Mesenchymal stem cell (in vitro differentiated cells and primary cell): ENCODE data around the gene KRT6C.

Source experiments
- DNase-seq: peaks from one replicate; pipeline ENCODE4 v3.0.0-alpha.2; 2013
- H2AFZ ChIP-seq: one replicate; pipeline ENCODE4 v1.6.1; 2013; ENCODE audit warnings: low read depth, mild to moderate bottlenecking, control low read depth, inconsistent platforms, low read length, moderate library complexity
- H2AK5ac ChIP-seq: 2 replicates; pipeline ENCODE4 v1.6.1; 2013; ENCODE audit warnings: low read length, moderate library complexity, mild to moderate bottlenecking, inconsistent platforms; ENCODE audit not compliant: severe bottlenecking
- H2BK120ac ChIP-seq: one replicate; pipeline ENCODE4 v1.6.1; 2013; ENCODE audit warnings: low read depth, mild to moderate bottlenecking, inconsistent platforms, low read length, moderate library complexity
- H2BK12ac ChIP-seq, 2 experiments: one replicate each; pipeline ENCODE4 v1.6.1; 2013; ENCODE audit warnings: inconsistent platforms in 2 of 2, low read length in 2 of 2, mild to moderate bottlenecking in 2 of 2, moderate library complexity in 2 of 2, control low read depth in 1 of 2
- H2BK15ac ChIP-seq: one replicate; pipeline ENCODE4 v1.6.1; 2013; ENCODE audit warnings: mild to moderate bottlenecking, low read depth, inconsistent platforms; ENCODE audit not compliant: poor library complexity, severe bottlenecking
- H2BK5ac ChIP-seq: 2 replicates; pipeline ENCODE4 v1.6.1; 2013; ENCODE audit warnings: low read depth, mild to moderate bottlenecking, low read length, control low read depth, inconsistent platforms; ENCODE audit not compliant: poor library complexity, severe bottlenecking
- H3K14ac ChIP-seq, 2 experiments: one replicate each; pipeline ENCODE4 v1.6.1; 2013; ENCODE audit warnings: inconsistent platforms in 2 of 2, low read length in 2 of 2, control low read depth in 1 of 2, mild to moderate bottlenecking in 1 of 2, moderate library complexity in 1 of 2
- H3K18ac ChIP-seq, 2 experiments: one replicate each; pipeline ENCODE4 v1.6.1; 2013; ENCODE audit warnings: inconsistent platforms in 2 of 2, low read length in 2 of 2, control low read depth in 1 of 2, low read depth in 1 of 2, mild to moderate bottlenecking in 1 of 2
- H3K23ac ChIP-seq, 2 experiments: one replicate each; pipeline ENCODE4 v1.6.1; 2013; ENCODE audit warnings: inconsistent platforms in 2 of 2, low read length in 2 of 2, mild to moderate bottlenecking in 2 of 2, moderate library complexity in 2 of 2, control low read depth in 1 of 2
- H3K27ac ChIP-seq: 2 replicates; pipeline ENCODE4 v1.5.1; 2013; ENCODE audit warnings: mild to moderate bottlenecking, moderate library complexity, low read length, control low read depth, inconsistent platforms; ENCODE audit not compliant: poor library complexity, severe bottlenecking
- H3K27me3 ChIP-seq, 2 experiments: 2 replicates each; pipeline versions ENCODE4 v1.6.1 to v1.7.0; 2013; ENCODE audit warnings: low read length in 2 of 2, mild to moderate bottlenecking in 2 of 2, moderate library complexity in 2 of 2, control low read depth in 1 of 2, inconsistent platforms in 1 of 2; ENCODE audit not compliant: control insufficient read depth in 1 of 2, insufficient read depth in 1 of 2
- H3K36me3 ChIP-seq, 2 experiments: 2 replicates each; pipeline versions ENCODE4 v1.6.1 to v1.7.0; 2013; ENCODE audit warnings: low read length in 2 of 2, control low read depth in 1 of 2, inconsistent platforms in 1 of 2, low read depth in 1 of 2, mild to moderate bottlenecking in 1 of 2; ENCODE audit not compliant: insufficient read depth in 2 of 2, control insufficient read depth in 1 of 2
- H3K4ac ChIP-seq, 2 experiments: one replicate each; pipeline ENCODE4 v1.6.1; 2013; ENCODE audit warnings: inconsistent platforms in 2 of 2, low read length in 2 of 2, mild to moderate bottlenecking in 2 of 2, moderate library complexity in 2 of 2, control low read depth in 1 of 2, low read depth in 1 of 2
- H3K4me1 ChIP-seq: 2 replicates; pipeline ENCODE4 v1.6.1; 2013; ENCODE audit warnings: low read depth, low read length, control low read depth; ENCODE audit not compliant: control insufficient read depth, insufficient read depth
- H3K4me2 ChIP-seq: 2 replicates; pipeline ENCODE4 v1.6.1; 2013; ENCODE audit warnings: low read length, mild to moderate bottlenecking, inconsistent platforms; ENCODE audit not compliant: poor library complexity, severe bottlenecking
- H3K4me3 ChIP-seq, 2 experiments: 2 replicates each; pipeline versions ENCODE4 v1.5.1 to v1.7.0; 2013; ENCODE audit warnings: low read length in 2 of 2, mild to moderate bottlenecking in 2 of 2, control low read depth in 1 of 2, low read depth in 1 of 2; ENCODE audit not compliant: insufficient read depth in 1 of 2
- H3K79me1 ChIP-seq: replicated peaks from 2 replicates; pipeline ENCODE4 v1.6.1; 2013; ENCODE audit warnings: mild to moderate bottlenecking, control low read depth, low read length, inconsistent platforms; ENCODE audit not compliant: poor library complexity, severe bottlenecking
- H3K9ac ChIP-seq: 2 replicates; pipeline ENCODE4 v1.7.0; 2013; ENCODE audit warnings: mild to moderate bottlenecking, low read length, moderate library complexity
- H3K9me3 ChIP-seq: 2 replicates; pipeline ENCODE4 v1.7.0; 2013; ENCODE audit warnings: mild to moderate bottlenecking, low read length; ENCODE audit not compliant: control insufficient read depth
- H4K8ac ChIP-seq: one replicate; pipeline ENCODE4 v1.6.1; 2013; ENCODE audit warnings: inconsistent platforms, mild to moderate bottlenecking, low read length, moderate library complexity
- H4K91ac ChIP-seq: one replicate; pipeline ENCODE4 v1.6.1; 2013; ENCODE audit warnings: mild to moderate bottlenecking, low read length, inconsistent platforms
- WGBS: methylation state at CpG from one replicate; pipeline ENCODE4 v1.1.7; 2013; ENCODE audit warnings: mixed read lengths; 5-methylcytosine and 5-hydroxymethylcytosine counted together

Gene KRT6C

GRCh38 chr12:52423661-52424500 is 49.7 kb downstream of the KRT6C start:
- DNase-seq: no peak
- Histone ChIP-seq H2BK15ac (no peak overlapping the region), H2BK12ac (no peak overlapping the region), H3K9ac (no peak overlapping the region), H3K79me1 (no peaks in the 10 kb centered on the region), H3K9me3 (no peaks in the 10 kb centered on the region), H3K23ac (no peak overlapping the region), H3K4me3 (no peak overlapping the region), H3K14ac (no peak overlapping the region), H2AFZ (no peak overlapping the region), H2BK120ac (no peak overlapping the region), H3K27me3 (peaks cover 43 to 77% of the 10 kb centered on the region in 2 experiments), H3K4me1 (no peaks in the 10 kb centered on the region), H2BK5ac (no peak overlapping the region), H3K4me2 (no peak overlapping the region), H2AK5ac (no peak overlapping the region), H4K8ac (no peak overlapping the region), H3K27ac (no peak overlapping the region), H4K91ac (no peak overlapping the region), H3K18ac (no peak overlapping the region), H3K36me3 (no peaks in the 10 kb centered on the region), H3K4ac (no peak overlapping the region)
- WGBS: 65% methylated on average over 10 of the region's 11 CpGs

DNA sequence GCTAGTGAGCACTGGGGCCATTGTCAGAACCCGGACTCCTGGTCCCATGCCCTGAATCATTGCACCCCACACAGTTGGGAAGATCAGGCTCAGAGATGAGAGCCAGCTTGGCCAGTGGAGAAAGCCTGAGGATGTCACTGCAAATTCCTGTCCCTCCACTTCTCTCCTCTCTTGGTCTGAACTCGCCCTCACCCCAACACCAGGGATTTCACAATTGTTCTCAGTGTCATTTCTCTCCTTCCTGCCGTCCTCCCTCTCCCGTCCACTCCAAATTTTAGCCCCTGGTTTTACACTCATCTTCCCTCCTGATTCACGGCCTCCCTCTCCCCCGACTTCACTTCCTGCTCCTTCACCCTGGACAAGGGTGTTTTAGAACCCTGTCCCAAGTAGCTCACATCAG is 50.6 kb downstream of the KRT6C start:
- no peak overlapping the region for H4K91ac ChIP-seq
- H2BK120ac ChIP-seq: no peak overlapping the region
- no peak overlapping the region for H2BK15ac ChIP-seq
- H2AFZ ChIP-seq: no peak overlapping the region
- H3K27me3 ChIP-seq: peaks cover 42 to 68% of the 10 kb centered on the region in 2 experiments
- no peak overlapping the region for H3K27ac ChIP-seq
- no peak overlapping the region for H3K9ac ChIP-seq
- no peak overlapping the region for H2BK5ac ChIP-seq
- H3K4me3 ChIP-seq: no peak overlapping the region
- no peaks in the 10 kb centered on the region for H3K36me3 ChIP-seq
- no peak overlapping the region for H2AK5ac ChIP-seq
- no peak overlapping the region for H4K8ac ChIP-seq
- no peak overlapping the region for H2BK12ac ChIP-seq
- peak overlapping the region in 1 of 2 experiments; percentile 36 for H3K23ac ChIP-seq
- H3K4me2 ChIP-seq: no peak overlapping the region
- WGBS: 63% methylated on average over 6 of the region's 6 CpGs
- no peak overlapping the region for H3K4ac ChIP-seq
- H3K9me3 ChIP-seq: no peaks in the 10 kb centered on the region
- H3K79me1 ChIP-seq: no peaks in the 10 kb centered on the region
- H3K14ac ChIP-seq: no peak overlapping the region
- no peak for DNase-seq
- no peak overlapping the region for H3K18ac ChIP-seq
- no peaks in the 10 kb centered on the region for H3K4me1 ChIP-seq

DNA sequence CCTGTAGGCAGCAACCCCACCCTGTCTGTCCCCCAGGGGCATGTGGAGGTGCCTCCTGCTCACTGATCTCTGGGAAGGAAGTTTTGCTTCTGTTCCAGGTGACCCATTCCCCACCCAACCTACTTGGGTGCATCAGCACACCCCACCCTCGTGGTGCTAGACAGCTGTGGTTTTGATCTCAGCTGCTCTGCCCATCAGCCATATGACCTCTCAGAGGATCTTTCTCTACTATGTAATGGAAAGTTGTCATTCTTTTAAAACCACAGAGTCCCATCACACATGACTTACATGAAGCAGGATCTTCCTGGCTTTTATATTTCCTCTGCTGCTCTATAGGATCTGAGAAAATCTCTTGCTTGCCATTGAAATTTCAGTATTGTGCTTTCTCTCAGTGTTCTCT is 53.9 kb downstream of the KRT6C start:
- Histone ChIP-seq H3K9ac (no peak overlapping the region), H3K4me3 (no peak overlapping the region), H3K79me1 (no peaks in the 10 kb centered on the region), H3K23ac (no peak overlapping the region), H3K4me2 (no peak overlapping the region), H3K27ac (no peak overlapping the region), H3K9me3 (no peaks in the 10 kb centered on the region), H4K8ac (no peak overlapping the region), H3K4me1 (peaks cover 2% of the 10 kb centered on the region), H2AFZ (no peak overlapping the region), H2BK120ac (no peak overlapping the region), H3K18ac (no peak overlapping the region), H4K91ac (no peak overlapping the region), H2BK12ac (no peak overlapping the region), H2AK5ac (no peak overlapping the region), H3K4ac (no peak overlapping the region), H3K14ac (no peak overlapping the region), H3K36me3 (no peaks in the 10 kb centered on the region), H3K27me3 (peaks cover 41 to 45% of the 10 kb centered on the region in 2 experiments), H2BK15ac (no peak overlapping the region), H2BK5ac (no peak overlapping the region)
- 67% methylated on average over 1 of the region's 1 CpG for WGBS
- peak; percentile 4 for DNase-seq

DNA sequence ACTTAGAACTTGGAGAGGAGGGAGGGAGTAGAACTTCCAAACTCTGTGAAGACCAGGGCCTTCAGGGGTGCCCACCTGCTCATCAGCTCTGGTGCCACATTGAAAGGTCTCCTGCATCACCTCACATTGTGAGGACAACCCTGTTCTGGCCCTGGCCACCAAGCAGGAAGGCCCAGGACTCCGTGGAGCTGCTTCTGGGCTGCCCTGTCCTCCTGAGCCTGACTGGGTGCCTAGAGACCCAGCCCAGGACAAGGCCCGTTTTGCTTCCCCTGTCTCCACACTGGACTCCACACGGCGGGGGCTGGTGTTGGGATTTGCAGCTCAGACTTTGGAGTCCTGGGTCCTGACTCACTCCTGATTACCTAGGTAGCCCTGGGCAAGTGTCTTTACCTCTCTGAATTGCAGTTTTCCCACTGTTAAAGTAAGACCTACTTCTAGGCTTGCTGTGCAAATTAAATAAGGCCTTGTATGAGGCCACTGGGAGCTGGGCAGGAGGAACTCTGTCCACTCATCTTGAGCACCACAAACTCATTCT is 55.0 kb downstream of the KRT6C start:
- 70% methylated on average over 4 of the region's 4 CpGs for WGBS

More for the DNA sequence above, 55.0 kb downstream of the KRT6C start:
- Histone ChIP-seq H3K9ac (no peak overlapping the region), H3K4me2 (no peak overlapping the region), H2BK120ac (no peak overlapping the region), H3K4me1 (peaks cover 2% of the 10 kb centered on the region), H2AK5ac (no peak overlapping the region), H2BK5ac (no peak overlapping the region), H3K23ac (no peak overlapping the region), H3K9me3 (no peaks in the 10 kb centered on the region), H2AFZ (no peak overlapping the region), H3K27me3 (peaks cover 36 to 43% of the 10 kb centered on the region in 2 experiments), H3K79me1 (no peaks in the 10 kb centered on the region), H3K14ac (peak overlapping the region in 1 of 2 experiments; percentile 85), H3K18ac (no peak overlapping the region), H3K4me3 (no peak overlapping the region), H3K4ac (no peak overlapping the region), H2BK15ac (no peak overlapping the region), H2BK12ac (no peak overlapping the region), H4K8ac (no peak overlapping the region), H3K36me3 (no peaks in the 10 kb centered on the region), H3K27ac (no peak overlapping the region), H4K91ac (no peak overlapping the region)
- no peak for DNase-seq
